Bronchial epithelial cell (primary cell): ENCODE results near the gene GMPR. TPM values are rescaled to one million over a fixed set of nuclear protein-coding genes. Genes with fewer than 3 reads are reported as not detected.
A peak's percentile ranks its signal among the peaks of the same experiment; 100 is the strongest.

Experiments
- DNase-seq: peaks from one replicate; pipeline ENCODE4 v3.0.0-alpha.2; 2010; ENCODE audit warnings: low read depth
- FAIRE-seq: peaks from 2 replicates; lab custom pipeline; 2011; peaks lifted over from hg19 to GRCh38; lab: Jason Lieb, UNC
- H3K27me3 ChIP-seq: 2 replicates; pipeline ENCODE4 v1.5.1; 2011; ENCODE audit warnings: low read length; ENCODE audit not compliant: control insufficient read depth, insufficient read depth
- H3K36me3 ChIP-seq: 2 replicates; pipeline ENCODE4 v1.5.1; 2011; ENCODE audit warnings: low read length; ENCODE audit not compliant: control insufficient read depth, insufficient read depth
- H3K4me3 ChIP-seq: 2 replicates; pipeline ENCODE4 v1.5.1; 2011; ENCODE audit warnings: mild to moderate bottlenecking, low read depth, low read length, control low read depth
- total RNA-seq: library from RNA; depleted of rRNA; stranded (reverse); fragments of >200 nt; gene quantifications from 2 replicates; pipeline ENCODE4 v1.2.1, GENCODE V29; 2014
- TF ChIP-seq, protein P1 (sequence below): IDR thresholded peaks from 2 replicates; pipeline ENCODE4 v1.5.1; 2011; ENCODE audit warnings: mild to moderate bottlenecking, moderate library complexity, low read length, control low read depth, inconsistent platforms; ENCODE audit not compliant: insufficient read depth, severe bottlenecking

GMPR gene
- total RNA-seq, 1 donor from 2014 or later: 0.53 TPM

GRCh38 chr6:16337295-16337975 lies 99.0 kb downstream of the GMPR start:
- Histone ChIP-seq H3K36me3 (no peaks in the 10 kb centered on the region), H3K4me3 (no peak overlapping the region), H3K27me3 (no peaks in the 10 kb centered on the region)
- DNase-seq (no peak), FAIRE-seq (no peak)
- TF ChIP-seq, protein P1, sequence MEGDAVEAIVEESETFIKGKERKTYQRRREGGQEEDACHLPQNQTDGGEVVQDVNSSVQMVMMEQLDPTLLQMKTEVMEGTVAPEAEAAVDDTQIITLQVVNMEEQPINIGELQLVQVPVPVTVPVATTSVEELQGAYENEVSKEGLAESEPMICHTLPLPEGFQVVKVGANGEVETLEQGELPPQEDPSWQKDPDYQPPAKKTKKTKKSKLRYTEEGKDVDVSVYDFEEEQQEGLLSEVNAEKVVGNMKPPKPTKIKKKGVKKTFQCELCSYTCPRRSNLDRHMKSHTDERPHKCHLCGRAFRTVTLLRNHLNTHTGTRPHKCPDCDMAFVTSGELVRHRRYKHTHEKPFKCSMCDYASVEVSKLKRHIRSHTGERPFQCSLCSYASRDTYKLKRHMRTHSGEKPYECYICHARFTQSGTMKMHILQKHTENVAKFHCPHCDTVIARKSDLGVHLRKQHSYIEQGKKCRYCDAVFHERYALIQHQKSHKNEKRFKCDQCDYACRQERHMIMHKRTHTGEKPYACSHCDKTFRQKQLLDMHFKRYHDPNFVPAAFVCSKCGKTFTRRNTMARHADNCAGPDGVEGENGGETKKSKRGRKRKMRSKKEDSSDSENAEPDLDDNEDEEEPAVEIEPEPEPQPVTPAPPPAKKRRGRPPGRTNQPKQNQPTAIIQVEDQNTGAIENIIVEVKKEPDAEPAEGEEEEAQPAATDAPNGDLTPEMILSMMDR: no peak

DNA sequence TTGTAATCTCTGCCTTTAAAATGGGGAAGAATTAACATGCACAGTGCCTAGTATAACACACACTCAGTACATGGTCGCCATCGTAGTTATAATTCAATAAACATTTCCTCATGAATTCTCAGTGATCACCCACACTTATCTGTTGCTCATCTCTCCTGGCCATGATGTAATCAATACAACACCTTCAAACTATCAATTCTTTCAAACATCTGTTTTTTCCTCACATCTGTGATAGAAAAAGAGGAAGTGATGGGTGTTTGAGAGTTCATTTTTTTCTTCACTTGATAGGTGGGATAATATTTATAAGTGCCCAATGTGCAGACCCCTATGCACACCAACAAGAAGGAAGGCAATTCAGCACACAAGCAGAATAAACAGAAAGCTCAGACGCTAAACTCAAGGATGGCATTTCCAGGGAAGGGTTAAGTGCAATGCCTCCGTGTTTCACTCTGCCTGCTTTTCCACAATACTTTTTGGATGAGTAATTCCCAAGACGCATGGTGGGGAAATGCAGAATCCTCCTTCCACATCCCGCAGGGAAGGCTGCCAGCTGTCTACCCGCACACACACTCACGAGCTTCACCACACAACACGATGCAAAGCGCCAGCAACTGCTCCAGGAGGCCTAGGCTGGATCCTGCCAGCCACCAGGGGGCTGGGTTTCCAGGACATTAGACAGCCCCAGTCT lies 100.3 kb downstream of the GMPR start:
- Histone ChIP-seq H3K27me3 (no peaks in the 10 kb centered on the region), H3K4me3 (no peak overlapping the region), H3K36me3 (no peaks in the 10 kb centered on the region)
- DNase-seq (peak; percentile 88), FAIRE-seq (no peak)
- TF ChIP-seq, protein P1: peak; percentile 62

DNA sequence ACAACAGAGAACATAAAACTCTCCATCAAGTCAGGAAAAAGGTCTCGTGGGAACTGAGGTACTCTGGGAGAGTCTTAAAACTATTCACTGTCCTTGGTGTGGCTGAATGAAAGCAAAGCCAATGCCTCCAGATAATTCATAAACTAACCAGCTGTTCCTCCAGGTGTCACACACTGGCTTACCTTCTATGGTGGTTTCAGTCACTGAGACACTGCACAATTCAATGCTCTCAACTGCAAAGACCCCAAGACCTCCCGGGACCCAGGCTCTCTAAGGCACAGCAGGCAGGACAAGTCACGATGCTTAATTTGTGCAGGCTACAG lies 100.8 kb downstream of the GMPR start:
- no peaks in the 10 kb centered on the region for H3K36me3 ChIP-seq
- no peaks in the 10 kb centered on the region for H3K27me3 ChIP-seq
- FAIRE-seq (no peak), DNase-seq (no peak)
- no peak overlapping the region for H3K4me3 ChIP-seq
- TF ChIP-seq, protein P1: no peak

- DNase-seq (no peak), FAIRE-seq (no peak)
- H3K36me3 ChIP-seq: no peaks in the 10 kb centered on the region
- H3K4me3 ChIP-seq: no peak overlapping the region
- H3K27me3 ChIP-seq: no peaks in the 10 kb centered on the region
- TF ChIP-seq, protein P1: no peak
These were observed 105.2 kb downstream of the GMPR start for GRCh38 chr6:16343593-16343992.

- TF ChIP-seq, protein P1: no peak
- no peak for DNase-seq
- H3K36me3 ChIP-seq: no peaks in the 10 kb centered on the region
- no peak overlapping the region for H3K4me3 ChIP-seq
- no peaks in the 10 kb centered on the region for H3K27me3 ChIP-seq
- FAIRE-seq: no peak
These were observed 106.4 kb downstream of the GMPR start for GRCh38 chr6:16344756-16345155.

Other genes with a start within 250 kb of the GMPR start
- 8.2 and 9.7 TPM in 2 replicates for gene MYLIP, start 109.5 kb upstream of the GMPR start, total RNA-seq